Activated effector memory CD4-positive, alpha-beta T cell treated with Interleukin-2 at 50 U/mL for 16 hours (primary cell): ENCODE results near the gene SYT5.
A peak's percentile ranks its signal among the peaks of the same experiment; 100 is the strongest.
"Not testable (repeated sequence)": the region's sequence is repeated elsewhere in the genome, so short reads cannot be mapped to it uniquely, and the experiment has no call there.

Source experiments
- DNase-seq: peaks from one replicate; pipeline ENCODE4 v3.0.0-alpha.2; 2020

The SYT5 gene

GRCh38 chr19:55166530-55167268 lies 13.4 kb downstream of the SYT5 start, which contains the start of gene DNAAF3:
Gene DNAAF3 (minus strand): TSS chr19:55166613. CDS start chr19:55166413, 200 bp downstream.
- DNase-seq, result no peak

GRCh38 chr19:55165952-55166529 lies 14.0 kb downstream of the SYT5 start:
- no peak for DNase-seq

GRCh38 chr19:55161571-55162322 lies 18.3 kb downstream of the SYT5 start:
- DNase-seq, result no peak

GRCh38 chr19:55160986-55161365 lies 19.1 kb downstream of the SYT5 start:
- DNase-seq, result no peak

GRCh38 chr19:55160128-55160985 lies 19.7 kb downstream of the SYT5 start:
- DNase-seq, result peak; percentile 69

- no peak for DNase-seq
Measured at GRCh38 chr19:55158848-55159749, 21.0 kb downstream of the SYT5 start.

GRCh38 chr19:55158423-55158822 lies 21.7 kb downstream of the SYT5 start:
- DNase-seq, result no peak

GRCh38 chr19:55157064-55157908 lies 22.8 kb downstream of the SYT5 start, which contains the start of gene TNNI3:
Gene TNNI3 (minus strand): TSS chr19:55157732. CDS start chr19:55157589, 143 bp downstream.
- no peak for DNase-seq

- DNase-seq, result no peak
Measured at GRCh38 chr19:55156202-55157063, 23.7 kb downstream of the SYT5 start.

GRCh38 chr19:55155784-55156183 lies 24.3 kb downstream of the SYT5 start:
- not testable (repeated sequence) for DNase-seq

- no peak for DNase-seq
Measured at GRCh38 chr19:55153652-55154264, 26.3 kb downstream of the SYT5 start.

GRCh38 chr19:55152017-55152416 lies 28.1 kb downstream of the SYT5 start:
- no peak for DNase-seq

GRCh38 chr19:55149078-55150003 lies 30.7 kb downstream of the SYT5 start, which contains the start of gene TNNT1:
Gene TNNT1 (minus strand): TSS chr19:55149206. CDS start chr19:55147157, 2,049 bp downstream.
- DNase-seq, result no peak

- DNase-seq, result no peak
Measured at GRCh38 chr19:55147545-55148251, 32.4 kb downstream of the SYT5 start.

- no peak for DNase-seq
Measured at GRCh38 chr19:55146705-55147273, 33.3 kb downstream of the SYT5 start.

- DNase-seq, result no peak
Measured at GRCh38 chr19:55146078-55146704, 33.9 kb downstream of the SYT5 start.
